Liver (tissue), 9 donors: ENCODE data around the gene TSGA10IP. TPM values are rescaled to one million over a fixed set of nuclear protein-coding genes. Genes with fewer than 3 reads are reported as not detected.

Experiments used
- DNase-seq: peaks from one replicate; pipeline ENCODE4 v3.0.0-alpha.2; 2017; ENCODE audit warnings: low spot score
- H3K27ac ChIP-seq, 2 donors: one replicate each; pipeline ENCODE4 v1.7.0; 2013; ENCODE audit warnings: inconsistent platforms in 2 of 2, low read length in 2 of 2, control low read depth in 1 of 2, low read depth in 1 of 2, mild to moderate bottlenecking in 1 of 2
- H3K27me3 ChIP-seq, 4 donors: one replicate each; pipeline versions ENCODE4 v1.6.1 to v1.7.0; 2013; ENCODE audit warnings: low read length in 3 of 4, inconsistent platforms in 1 of 4, mild to moderate bottlenecking in 1 of 4, moderate library complexity in 1 of 4; ENCODE audit not compliant: control insufficient read depth in 4 of 4, insufficient read depth in 4 of 4
- H3K36me3 ChIP-seq, 4 donors: one replicate each; pipeline versions ENCODE4 v1.6.1 to v1.7.0; 2013; ENCODE audit warnings: low read length in 3 of 4, mild to moderate bottlenecking in 3 of 4, low read depth in 1 of 4, moderate library complexity in 1 of 4; ENCODE audit not compliant: control insufficient read depth in 4 of 4, insufficient read depth in 3 of 4
- H3K4me1 ChIP-seq, 4 donors: one replicate each; pipeline versions ENCODE4 v1.6.1 to v1.7.0; 2013; ENCODE audit warnings: low read length in 3 of 4, mild to moderate bottlenecking in 3 of 4, moderate library complexity in 1 of 4; ENCODE audit not compliant: control insufficient read depth in 4 of 4, insufficient read depth in 4 of 4
- H3K4me3 ChIP-seq, 3 donors: one replicate each; pipeline versions ENCODE4 v1.6.1 to v1.7.0; 2013; ENCODE audit warnings: low read length in 3 of 3, control low read depth in 1 of 3, low read depth in 1 of 3, mild to moderate bottlenecking in 1 of 3
- H3K9ac ChIP-seq, 2 donors: one replicate each; pipeline ENCODE4 v1.7.0; 2013; ENCODE audit warnings: low read length in 2 of 2, mild to moderate bottlenecking in 2 of 2, moderate library complexity in 2 of 2, control low read depth in 1 of 2, low read depth in 1 of 2
- H3K9me3 ChIP-seq, 4 donors: one replicate each; pipeline versions ENCODE4 v1.6.1 to v1.7.0; 2013; ENCODE audit warnings: low read length in 3 of 4; ENCODE audit not compliant: control insufficient read depth in 4 of 4
- ATF3 ChIP-seq: IDR thresholded peaks from 2 replicates; pipeline ENCODE4 v1.6.1; 2016; ENCODE audit warnings: antibody characterized with exemption
- EGR1 ChIP-seq, 2 donors: IDR thresholded peaks; 2 replicates each; pipeline ENCODE4 v1.6.1; 2016 to 2018; ENCODE audit warnings: antibody characterized with exemption in 2 of 2, low read depth in 2 of 2
- FOXA1 ChIP-seq: IDR thresholded peaks from 2 replicates; pipeline ENCODE4 v1.6.1; 2016; ENCODE audit warnings: antibody characterized with exemption
- FOXA2 ChIP-seq: IDR thresholded peaks from 2 replicates; pipeline ENCODE4 v1.6.1; 2016; ENCODE audit warnings: antibody characterized with exemption
- GABPA ChIP-seq, 2 donors: IDR thresholded peaks in 1 of 2; conservative IDR thresholded peaks in 1 of 2; 2 replicates each; pipeline ENCODE4 v1.6.1; 2016; ENCODE audit warnings: antibody characterized with exemption in 2 of 2, mild to moderate bottlenecking in 1 of 2, moderate library complexity in 1 of 2
- HNF4A ChIP-seq, 2 donors: conservative IDR thresholded peaks; 2 replicates each; pipeline ENCODE4 v1.6.1; 2016; ENCODE audit warnings: antibody characterized with exemption in 2 of 2, mild to moderate bottlenecking in 2 of 2
- HNF4G ChIP-seq: IDR thresholded peaks from 2 replicates; pipeline ENCODE4 v1.6.1; 2016; ENCODE audit warnings: antibody characterized with exemption
- JUND ChIP-seq, 2 donors: IDR thresholded peaks; 2 replicates each; pipeline ENCODE4 v1.6.1; 2016; ENCODE audit warnings: antibody characterized with exemption in 2 of 2
- MAX ChIP-seq: IDR thresholded peaks from 2 replicates; pipeline ENCODE4 v1.6.1; 2016; ENCODE audit warnings: antibody characterized with exemption
- RAD21 ChIP-seq, 2 donors: IDR thresholded peaks; 2 replicates each; pipeline ENCODE4 v1.6.1; 2016; ENCODE audit warnings: antibody characterized with exemption in 2 of 2, mild to moderate bottlenecking in 2 of 2
- REST ChIP-seq: IDR thresholded peaks from 2 replicates; pipeline ENCODE4 v1.6.1; 2016; ENCODE audit warnings: antibody characterized with exemption, mild to moderate bottlenecking
- RXRA ChIP-seq, 2 donors: IDR thresholded peaks; 2 replicates each; pipeline ENCODE4 v1.6.1; 2017 to 2018; ENCODE audit warnings: antibody characterized with exemption in 2 of 2, mild to moderate bottlenecking in 1 of 2
- SP1 ChIP-seq: IDR thresholded peaks from 2 replicates; pipeline ENCODE4 v1.6.1; 2018; ENCODE audit warnings: antibody characterized with exemption, mild to moderate bottlenecking
- TAF1 ChIP-seq: conservative IDR thresholded peaks from 2 replicates; pipeline ENCODE4 v1.6.1; 2016; ENCODE audit warnings: antibody characterized with exemption, mild to moderate bottlenecking
- YY1 ChIP-seq: IDR thresholded peaks from 2 replicates; pipeline ENCODE4 v1.6.1; 2016; ENCODE audit warnings: antibody characterized with exemption, mild to moderate bottlenecking
- WGBS: extraction: QIAGEN DNeasy Blood & Tissue Kit; methylation state at CpG from one replicate; pipeline ENCODE4 v1.1.7; 2013; 5-methylcytosine and 5-hydroxymethylcytosine counted together
- polyA plus RNA-seq, 2 donors: library from polyadenylated mRNA; stranded (reverse) in 1 of 2; unstranded in 1 of 2; fragments of 200-250 nt in 1 of 2; fragments of >200 nt in 1 of 2; fragmentation: Nextera tagmentation in 1 of 2; extraction: Ambion mirVana in 1 of 2; gene quantifications; one replicate each; pipeline versions ENCODE4 v1.2.1 to v1.2.3, GENCODE V29; 2013 to 2015
- total RNA-seq, 2 donors: library from RNA; depleted of rRNA; stranded (reverse); fragments of >200 nt; gene quantifications; one replicate each; pipeline ENCODE4 v1.2.3, GENCODE V29; 2014
- TF ChIP-seq, protein P1 (sequence below): IDR thresholded peaks from 2 replicates; pipeline ENCODE4 v1.6.1; 2016; ENCODE audit warnings: antibody characterized with exemption
- TF ChIP-seq, protein P2 (sequence below): fragments of 150-350 bp; IDR thresholded peaks from 2 replicates; pipeline ENCODE4 v1.5.1; 2017; ENCODE audit warnings: improper control_type of control experiment, low read depth, low read length; ENCODE audit not compliant: missing input control
- donor health status: healthy.
- donor health status: healthy.
- donor health status: healthy.
- donor health status: healthy.
- donor health status: healthy.

The TSGA10IP gene
- total and polyA plus RNA-seq, 4 donors, result 0.02 TPM; not detected in 3

- TF ChIP-seq MAX (no peak), EGR1 (IDR thresholded peaks at IDR 0.05; ENCODE audit: low read depth in 2 of 2) (no peak), HNF4G (no peak)
- H3K27ac ChIP-seq, result no peak overlapping the region
- H3K27me3 ChIP-seq, result no peaks in the 10 kb centered on the region
- no peak overlapping the region for H3K9ac ChIP-seq
- no peaks in the 10 kb centered on the region for H3K36me3 ChIP-seq
- H3K4me1 ChIP-seq, result peaks cover 0 to 2% (median 0%) of the 10 kb centered on the region in 4 donors
- H3K4me3 ChIP-seq, result no peak overlapping the region
- 95% methylated on average over 8 of the region's 8 CpGs for WGBS
- no peaks in the 10 kb centered on the region for H3K9me3 ChIP-seq
- DNase-seq, result no peak
Observed at GRCh38 chr11:65944191-65944590, 1.1 kb upstream of the TSGA10IP start.

DNA sequence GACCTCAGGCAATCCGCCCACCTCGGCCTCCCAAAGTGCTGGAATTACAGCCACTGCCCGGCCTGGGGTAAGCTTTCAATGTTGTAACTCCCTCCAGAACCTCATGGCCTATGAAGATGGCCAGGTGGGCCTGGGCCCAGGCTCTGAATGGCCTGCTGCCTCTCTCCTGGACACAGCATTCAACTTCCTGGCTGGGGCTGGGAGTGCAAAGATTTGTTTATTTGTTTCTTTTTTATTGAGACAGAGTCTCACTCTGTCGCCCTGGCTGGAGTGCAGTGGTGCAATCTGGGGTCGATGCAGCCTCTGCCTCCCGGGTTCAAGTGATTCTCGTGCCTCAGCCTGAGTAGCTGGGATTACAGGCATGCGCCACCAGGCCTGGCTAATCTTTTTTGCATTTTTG lies 513 bp upstream of the TSGA10IP start:
- Histone ChIP-seq H3K9me3 (no peaks in the 10 kb centered on the region), H3K4me3 (no peak overlapping the region), H3K9ac (no peak overlapping the region), H3K27ac (no peak overlapping the region), H3K36me3 (no peaks in the 10 kb centered on the region), H3K27me3 (no peaks in the 10 kb centered on the region), H3K4me1 (peaks cover 0 to 2% (median 0%) of the 10 kb centered on the region in 4 donors)
- TF ChIP-seq MAX (no peak), ATF3 (no peak), HNF4G (no peak), REST (no peak), GABPA (IDR thresholded peaks at IDR 0.05 in 1 of 2, conservative IDR thresholded peaks at IDR 0.05 in 1 of 2) (no peak), FOXA2 (no peak), EGR1 (IDR thresholded peaks at IDR 0.05; ENCODE audit: low read depth in 2 of 2) (no peak), TAF1 (no peak), RAD21 (IDR thresholded peaks at IDR 0.05) (no peak), SP1 (no peak), JUND (IDR thresholded peaks at IDR 0.05) (no peak), YY1 (no peak), FOXA1 (no peak), HNF4A (conservative IDR thresholded peaks at IDR 0.05) (no peak), RXRA (IDR thresholded peaks at IDR 0.05) (no peak)
- TF ChIP-seq, protein P1, sequence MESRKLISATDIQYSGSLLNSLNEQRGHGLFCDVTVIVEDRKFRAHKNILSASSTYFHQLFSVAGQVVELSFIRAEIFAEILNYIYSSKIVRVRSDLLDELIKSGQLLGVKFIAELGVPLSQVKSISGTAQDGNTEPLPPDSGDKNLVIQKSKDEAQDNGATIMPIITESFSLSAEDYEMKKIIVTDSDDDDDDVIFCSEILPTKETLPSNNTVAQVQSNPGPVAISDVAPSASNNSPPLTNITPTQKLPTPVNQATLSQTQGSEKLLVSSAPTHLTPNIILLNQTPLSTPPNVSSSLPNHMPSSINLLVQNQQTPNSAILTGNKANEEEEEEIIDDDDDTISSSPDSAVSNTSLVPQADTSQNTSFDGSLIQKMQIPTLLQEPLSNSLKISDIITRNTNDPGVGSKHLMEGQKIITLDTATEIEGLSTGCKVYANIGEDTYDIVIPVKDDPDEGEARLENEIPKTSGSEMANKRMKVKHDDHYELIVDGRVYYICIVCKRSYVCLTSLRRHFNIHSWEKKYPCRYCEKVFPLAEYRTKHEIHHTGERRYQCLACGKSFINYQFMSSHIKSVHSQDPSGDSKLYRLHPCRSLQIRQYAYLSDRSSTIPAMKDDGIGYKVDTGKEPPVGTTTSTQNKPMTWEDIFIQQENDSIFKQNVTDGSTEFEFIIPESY, result no peak
- TF ChIP-seq, protein P2, sequence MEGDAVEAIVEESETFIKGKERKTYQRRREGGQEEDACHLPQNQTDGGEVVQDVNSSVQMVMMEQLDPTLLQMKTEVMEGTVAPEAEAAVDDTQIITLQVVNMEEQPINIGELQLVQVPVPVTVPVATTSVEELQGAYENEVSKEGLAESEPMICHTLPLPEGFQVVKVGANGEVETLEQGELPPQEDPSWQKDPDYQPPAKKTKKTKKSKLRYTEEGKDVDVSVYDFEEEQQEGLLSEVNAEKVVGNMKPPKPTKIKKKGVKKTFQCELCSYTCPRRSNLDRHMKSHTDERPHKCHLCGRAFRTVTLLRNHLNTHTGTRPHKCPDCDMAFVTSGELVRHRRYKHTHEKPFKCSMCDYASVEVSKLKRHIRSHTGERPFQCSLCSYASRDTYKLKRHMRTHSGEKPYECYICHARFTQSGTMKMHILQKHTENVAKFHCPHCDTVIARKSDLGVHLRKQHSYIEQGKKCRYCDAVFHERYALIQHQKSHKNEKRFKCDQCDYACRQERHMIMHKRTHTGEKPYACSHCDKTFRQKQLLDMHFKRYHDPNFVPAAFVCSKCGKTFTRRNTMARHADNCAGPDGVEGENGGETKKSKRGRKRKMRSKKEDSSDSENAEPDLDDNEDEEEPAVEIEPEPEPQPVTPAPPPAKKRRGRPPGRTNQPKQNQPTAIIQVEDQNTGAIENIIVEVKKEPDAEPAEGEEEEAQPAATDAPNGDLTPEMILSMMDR, result no peak
- DNase-seq, result no peak
- 63% methylated on average over 8 of the region's 8 CpGs for WGBS
